ENCODE data around the gene B4GALT7.

B4GALT7 gene

DNA sequence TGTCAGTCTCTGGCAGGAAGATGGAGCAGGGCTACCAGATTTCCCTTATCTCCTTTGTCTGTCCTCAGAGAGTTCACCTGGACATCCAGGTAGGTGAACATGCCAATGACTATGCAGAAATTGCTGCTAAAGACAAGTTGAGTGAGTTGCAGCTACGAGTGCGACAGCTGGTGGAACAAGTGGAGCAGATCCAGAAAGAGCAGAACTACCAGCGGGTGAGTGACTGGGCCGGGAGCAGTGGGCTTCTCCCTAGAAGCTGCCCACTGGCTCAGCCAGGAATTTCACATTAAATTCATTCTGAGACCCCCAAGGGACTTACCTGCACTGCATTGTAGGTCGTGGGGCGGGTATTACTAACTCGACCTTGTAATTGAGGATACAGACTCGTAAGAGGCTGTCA is 5.9 kb upstream of the B4GALT7 start:
- DNase-seq: no peak

DNA sequence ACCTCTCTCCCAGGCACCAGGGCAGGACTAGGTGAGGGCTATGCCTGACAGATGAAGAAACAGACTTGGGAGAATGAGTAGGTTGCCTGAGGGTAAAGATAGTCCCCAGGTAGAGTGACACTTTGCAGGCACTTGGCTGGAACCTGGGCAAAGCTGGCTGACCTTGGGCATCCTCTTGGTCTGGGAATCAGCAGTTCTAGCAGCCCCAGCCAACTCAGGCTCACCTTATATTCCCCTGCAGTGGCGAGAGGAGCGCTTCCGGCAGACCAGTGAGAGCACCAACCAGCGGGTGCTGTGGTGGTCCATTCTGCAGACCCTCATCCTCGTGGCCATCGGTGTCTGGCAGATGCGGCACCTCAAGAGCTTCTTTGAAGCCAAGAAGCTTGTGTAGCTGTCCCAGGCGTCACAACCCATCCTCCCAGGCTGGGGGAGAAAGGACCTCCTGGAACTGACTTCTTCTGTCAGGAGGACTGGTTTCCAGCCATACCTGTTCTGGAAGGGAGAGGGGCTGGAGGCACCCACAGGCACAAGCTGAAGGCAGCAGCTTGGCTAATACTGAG is 4.8 kb upstream of the B4GALT7 start:
- no peak for DNase-seq

DNA sequence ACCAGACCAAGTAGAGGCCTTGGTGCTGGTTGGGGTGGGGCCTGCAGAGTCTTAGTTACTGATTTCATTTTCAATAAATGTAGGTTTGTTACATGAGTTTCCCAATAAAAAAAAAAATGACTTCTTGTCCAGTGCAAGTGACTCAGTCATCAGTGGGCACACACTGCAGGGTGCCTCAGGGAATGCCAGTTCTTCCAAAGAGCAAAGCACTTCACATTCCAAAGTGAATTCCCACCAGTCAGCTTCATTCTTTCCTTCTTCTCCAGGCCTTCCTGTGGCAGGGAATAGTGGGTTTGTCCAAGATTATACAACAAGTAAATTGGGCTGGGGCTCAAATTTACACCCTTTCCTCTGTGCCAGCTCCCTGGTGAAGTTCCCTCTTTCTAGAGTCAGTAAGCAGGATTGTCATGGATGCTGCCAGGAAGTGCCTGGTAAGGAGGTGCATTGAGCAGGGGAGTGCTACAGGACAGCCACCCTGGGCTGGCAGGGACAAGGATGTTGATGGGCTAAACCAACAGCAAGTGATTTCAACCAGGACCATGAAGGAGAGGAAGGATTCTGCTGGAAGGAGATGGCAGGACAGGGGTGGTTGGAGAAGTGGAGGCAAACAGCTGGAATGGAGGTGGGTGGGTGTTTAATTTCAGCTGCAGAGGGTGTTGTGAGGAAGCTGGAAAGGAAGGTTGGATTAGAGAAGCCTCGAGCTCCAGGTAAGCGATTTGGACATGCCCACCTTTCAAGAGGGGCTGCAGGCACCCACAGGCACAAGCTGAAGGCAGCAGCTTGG is 3.7 kb upstream of the B4GALT7 start:
- DNase-seq: no peak

DNA sequence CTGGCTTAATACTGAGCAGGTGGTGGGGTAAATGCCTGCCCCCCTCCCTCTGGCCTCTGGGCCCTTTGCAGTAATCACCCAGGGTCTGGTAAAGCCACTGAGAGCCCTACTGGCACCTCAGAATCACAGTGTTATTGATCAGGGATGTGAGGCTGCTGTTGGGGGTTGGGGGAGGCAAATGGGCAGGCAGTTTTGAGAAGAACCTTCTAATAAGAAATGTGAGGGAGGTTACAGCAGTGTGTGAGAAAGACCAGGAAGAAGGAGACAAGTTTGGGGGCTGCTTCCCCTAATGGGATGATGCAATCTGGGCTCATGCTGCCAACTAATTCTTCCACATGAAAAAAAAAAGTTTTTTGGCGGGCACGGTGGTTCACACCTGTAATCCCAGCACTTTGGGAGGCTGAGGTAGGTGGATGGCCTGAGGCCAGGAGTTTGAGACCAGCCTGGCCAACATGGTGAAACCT is 3.1 kb upstream of the B4GALT7 start:
- no peak for DNase-seq

- no peak for DNase-seq
Observed at GRCh38 chr5:177598477-177598876, 1.5 kb upstream of the B4GALT7 start.

- no peak for DNase-seq
Observed at GRCh38 chr5:177600508-177601018, 631 bp downstream of the B4GALT7 start.

DNA sequence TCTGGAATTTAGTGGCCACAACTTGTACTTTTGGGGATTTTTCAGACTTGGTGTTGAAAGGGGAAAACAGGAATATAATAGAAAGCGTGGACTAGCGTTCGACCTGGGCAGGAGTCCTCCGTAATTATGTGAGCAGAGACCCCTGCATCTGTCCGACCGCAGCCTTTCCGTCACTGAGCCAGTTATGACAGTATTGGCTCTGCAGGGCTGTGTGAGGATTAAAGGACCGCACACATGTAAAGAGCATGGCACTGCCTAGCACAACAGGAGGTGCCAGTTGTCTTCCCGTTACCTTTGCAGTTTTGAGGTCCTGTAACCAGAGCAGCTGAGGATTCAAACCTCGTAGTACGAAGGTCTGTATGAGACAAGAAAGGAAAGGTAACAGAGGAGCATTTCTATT is 1.2 kb downstream of the B4GALT7 start:
- no peak for DNase-seq

- no peak for DNase-seq
Observed at GRCh38 chr5:177601577-177602457, 1.9 kb downstream of the B4GALT7 start.

DNA sequence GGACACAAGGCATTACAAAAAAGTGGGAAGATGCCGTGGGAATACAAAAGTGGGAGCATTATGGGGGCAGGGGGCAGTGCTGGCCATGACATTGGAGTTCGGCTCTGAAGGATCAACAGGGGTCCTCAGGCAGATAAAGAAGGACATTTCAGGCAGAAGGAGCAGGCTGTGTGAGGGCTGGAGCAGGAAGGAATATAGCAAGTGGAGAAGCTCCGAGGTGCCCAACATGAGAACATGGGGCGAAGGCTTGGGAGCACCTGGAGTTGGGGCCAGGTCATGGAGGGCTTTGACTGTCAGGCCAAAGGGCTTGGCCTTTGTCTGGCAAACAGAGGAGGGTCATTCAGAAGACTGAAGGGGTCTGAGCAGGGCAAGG is 2.5 kb downstream of the B4GALT7 start:
- DNase-seq: no peak

GRCh38 chr5:177603631-177604030 is 3.7 kb downstream of the B4GALT7 start:
- no peak for DNase-seq

GRCh38 chr5:177604116-177604521 is 4.2 kb downstream of the B4GALT7 start:
- DNase-seq: no peak

DNA sequence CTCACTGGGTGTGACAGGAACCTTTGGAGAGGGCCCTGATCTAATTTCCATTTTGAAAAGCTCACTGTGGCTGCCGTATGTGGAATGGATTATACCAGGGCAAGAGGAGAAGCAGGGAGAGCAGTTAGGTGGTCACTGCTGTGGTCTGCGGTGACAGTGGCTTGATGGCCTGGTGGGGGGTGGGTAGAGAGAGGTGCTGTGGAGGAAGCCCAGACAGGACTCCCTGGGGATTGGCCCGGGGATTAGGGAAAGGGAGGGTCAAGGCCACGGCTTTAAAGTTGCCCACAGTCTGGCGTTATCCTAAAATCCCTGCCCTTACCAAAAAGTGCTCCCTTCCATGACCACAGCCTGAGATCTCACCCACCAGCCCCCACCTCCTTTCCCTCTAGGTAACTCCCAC is 4.7 kb downstream of the B4GALT7 start:
- no peak for DNase-seq

GRCh38 chr5:177605078-177605477 is 5.1 kb downstream of the B4GALT7 start:
- DNase-seq: no peak

- no peak for DNase-seq
Observed at GRCh38 chr5:177605667-177606066, 5.7 kb downstream of the B4GALT7 start.

DNA sequence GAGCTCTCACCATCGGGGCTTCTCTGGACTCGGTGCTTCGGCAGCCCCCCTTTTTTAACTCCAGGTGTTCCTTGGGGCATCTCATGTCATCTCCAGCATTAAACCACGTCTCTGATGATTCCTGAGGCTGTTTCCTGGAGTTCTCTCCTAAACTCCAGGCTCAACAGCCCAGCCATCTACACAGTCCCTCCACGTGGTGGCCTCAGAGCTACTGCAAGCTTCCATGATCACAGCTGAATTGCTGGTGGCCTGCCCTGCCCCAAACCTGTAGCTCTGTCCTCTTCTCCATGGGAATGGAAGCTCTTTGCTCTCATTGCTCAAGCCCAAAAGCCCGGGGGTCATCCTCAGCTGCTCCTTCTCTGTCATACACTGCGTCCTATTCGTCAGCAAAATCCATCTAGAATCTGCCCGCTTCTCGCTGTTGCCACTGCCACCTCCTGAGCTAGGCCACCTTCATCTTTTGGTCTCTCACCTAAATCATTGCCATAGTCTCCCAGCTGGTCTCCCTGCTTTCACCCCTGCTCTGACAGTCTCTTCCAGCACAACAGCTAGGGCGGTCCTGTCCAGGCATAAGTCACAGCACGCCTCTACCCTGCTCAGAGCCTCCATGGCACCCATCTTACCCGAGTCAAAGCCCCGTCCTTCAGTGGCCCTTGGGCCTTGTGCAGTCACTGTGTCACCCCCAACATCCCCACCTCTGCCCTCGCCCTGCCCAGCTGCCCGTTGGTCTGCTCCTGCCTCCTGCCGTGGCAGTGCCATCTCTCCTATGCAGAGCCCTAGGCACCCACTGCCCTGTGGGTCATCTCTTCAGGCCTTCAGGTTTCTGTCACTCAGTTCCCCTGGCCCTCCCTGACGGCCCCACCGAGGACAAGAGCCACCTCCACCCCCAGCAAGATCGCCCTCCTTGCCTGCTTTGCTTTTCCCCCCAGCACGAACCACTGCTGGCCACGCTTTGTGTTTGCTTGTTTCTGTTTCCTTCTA is 6.4 kb downstream of the B4GALT7 start:
- no peak for DNase-seq

DNA sequence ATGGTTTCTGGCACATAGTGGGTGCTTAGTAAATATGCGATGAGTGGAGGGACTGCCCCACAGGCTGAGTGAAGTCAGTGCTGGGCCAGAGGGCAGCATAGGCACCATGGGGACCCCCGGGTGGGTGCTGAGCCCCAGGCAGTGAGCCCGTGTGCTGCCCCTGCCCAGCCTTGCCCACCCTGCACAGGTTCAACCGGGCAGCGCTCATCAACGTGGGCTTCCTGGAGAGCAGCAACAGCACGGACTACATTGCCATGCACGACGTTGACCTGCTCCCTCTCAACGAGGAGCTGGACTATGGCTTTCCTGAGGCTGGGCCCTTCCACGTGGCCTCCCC is 7.2 kb downstream of the B4GALT7 start:
- DNase-seq: no peak

DNA sequence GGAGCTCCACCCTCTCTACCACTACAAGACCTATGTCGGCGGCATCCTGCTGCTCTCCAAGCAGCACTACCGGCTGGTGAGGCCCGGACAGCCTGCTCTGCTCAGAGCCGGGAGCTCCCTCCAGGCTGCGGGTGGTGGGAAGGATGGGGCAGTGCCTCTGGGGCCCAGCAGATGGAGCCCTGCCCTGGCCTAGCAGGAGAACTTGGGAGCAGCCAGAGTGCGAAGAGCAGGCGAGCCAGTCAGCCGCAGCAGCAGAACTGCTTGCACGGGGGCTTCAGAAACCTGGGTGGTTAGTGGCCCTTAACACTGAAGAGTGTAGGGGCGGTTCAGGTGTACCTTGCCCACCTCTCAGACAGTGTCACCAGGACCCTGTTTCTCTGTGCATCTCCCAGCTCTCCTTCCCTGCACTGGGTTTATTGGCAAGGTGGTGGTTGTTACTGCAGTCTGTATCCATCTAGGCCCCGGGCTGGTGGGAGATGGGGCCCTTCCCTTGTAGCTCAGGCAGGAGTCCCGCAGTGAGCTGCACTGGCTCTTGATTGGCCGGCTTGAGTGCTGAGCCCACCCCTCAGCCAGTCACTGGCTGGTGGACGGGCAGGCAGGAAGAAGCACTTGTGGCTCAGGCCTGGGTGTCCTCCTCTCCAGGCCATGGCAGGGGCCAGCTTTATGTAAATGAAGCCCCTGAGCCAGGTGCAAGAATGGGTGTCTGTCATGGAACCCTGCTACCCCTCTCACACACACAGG is 7.7 kb downstream of the B4GALT7 start:
- DNase-seq: peak; percentile 53

DNA sequence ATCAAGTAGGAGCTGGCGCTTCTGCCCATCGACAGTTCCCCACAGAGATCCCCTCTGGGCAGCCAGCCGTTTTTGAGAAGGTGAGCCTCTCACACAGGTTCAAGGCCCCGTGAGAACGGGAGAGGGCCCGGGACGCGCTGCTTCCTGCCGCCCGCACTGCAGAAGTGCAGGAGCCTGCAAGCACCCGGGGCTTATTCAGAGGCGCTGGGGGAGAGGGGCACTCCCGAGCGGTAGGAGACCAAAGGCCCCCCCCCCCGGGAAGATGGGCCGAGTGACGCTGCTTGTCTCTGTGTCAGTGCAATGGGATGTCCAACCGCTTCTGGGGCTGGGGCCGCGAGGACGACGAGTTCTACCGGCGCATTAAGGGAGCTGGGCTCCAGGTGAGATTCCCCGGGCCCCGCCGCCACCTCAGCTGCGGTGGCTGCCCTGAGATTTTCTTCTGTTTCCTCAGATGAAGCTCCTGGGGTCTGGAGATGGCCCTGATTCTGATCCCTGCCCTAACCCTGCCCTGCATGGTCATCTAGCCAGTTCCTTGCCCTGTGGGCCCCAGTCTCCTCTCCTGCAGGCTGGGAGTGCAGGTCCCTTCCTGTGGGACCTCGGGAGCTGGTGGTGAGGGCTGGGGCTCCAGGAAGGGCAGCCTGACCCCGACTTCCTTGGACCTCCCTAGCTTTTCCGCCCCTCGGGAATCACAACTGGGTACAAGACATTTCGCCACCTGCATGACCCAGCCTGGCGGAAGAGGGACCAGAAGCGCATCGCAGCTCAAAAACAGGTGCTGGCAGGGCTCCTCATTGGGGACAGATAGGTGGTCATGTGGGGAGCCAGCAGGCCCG is 8.5 kb downstream of the B4GALT7 start:
- no peak for DNase-seq

DNA sequence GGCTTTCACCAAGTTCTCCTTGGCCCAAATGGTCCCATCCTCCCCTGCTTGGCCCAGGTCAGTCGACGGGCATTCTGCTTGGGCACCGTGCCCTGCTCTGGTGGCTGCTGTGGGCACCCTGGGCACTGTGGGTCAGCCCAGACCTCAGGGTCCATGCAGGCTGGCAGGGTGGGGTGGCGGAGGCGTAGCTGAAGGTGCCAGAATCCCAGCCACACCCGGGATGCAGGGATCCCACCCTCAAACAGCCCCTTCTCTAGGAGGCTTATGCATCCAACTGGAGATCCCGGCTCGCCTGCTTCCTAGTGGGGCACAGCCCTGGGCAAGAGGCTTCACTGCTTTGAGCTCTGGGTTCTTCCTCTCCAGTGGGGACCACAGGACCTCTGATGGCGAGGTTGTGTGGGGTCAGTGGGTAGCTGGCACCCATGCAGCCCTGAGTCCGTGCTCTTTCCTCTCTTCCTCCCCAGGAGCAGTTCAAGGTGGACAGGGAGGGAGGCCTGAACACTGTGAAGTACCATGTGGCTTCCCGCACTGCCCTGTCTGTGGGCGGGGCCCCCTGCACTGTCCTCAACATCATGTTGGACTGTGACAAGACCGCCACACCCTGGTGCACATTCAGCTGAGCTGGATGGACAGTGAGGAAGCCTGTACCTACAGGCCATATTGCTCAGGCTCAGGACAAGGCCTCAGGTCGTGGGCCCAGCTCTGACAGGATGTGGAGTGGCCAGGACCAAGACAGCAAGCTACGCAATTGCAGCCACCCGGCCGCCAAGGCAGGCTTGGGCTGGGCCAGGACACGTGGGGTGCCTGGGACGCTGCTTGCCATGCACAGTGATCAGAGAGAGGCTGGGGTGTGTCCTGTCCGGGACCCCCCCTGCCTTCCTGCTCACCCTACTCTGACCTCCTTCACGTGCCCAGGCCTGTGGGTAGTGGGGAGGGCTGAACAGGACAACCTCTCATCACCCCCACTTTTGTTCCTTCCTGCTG is 9.4 kb downstream of the B4GALT7 start:
- DNase-seq: no peak

Data from CD4-positive, alpha-beta T cell treated with Interleukin-4 for 4 hours (primary cell).